ENCODE results near the gene KCNMB2.

The KCNMB2 gene

DNA sequence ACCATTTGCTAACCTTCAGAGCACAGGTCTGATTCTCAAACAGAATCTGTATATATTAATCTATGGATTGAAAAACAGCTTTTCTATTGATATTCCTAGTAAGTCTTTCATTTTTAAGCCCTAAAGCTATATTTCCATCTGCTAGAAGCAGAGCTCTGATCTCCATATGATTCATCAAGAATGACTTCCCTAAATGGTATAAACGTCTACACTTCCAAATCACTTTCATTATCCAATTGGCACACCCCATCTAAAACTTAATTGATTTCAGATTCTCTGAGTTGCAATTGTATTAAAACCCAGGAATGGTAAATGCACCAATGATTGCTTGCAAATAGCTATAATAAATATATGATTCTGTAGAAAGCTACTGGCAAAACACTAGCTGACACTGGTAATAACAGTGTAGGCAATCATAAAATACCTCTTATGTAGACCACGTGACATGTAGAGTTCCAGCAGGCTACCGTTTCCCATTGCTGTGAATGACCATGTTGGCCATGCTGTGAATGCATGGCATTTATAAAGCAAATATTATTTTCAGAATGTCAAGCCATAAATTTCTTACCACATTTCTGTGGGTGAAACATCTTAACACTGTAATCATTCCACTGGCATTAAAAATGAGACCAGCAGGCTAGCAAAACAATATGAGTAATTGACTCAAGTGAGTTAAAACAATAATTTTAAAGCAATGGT, 309.3 kb downstream of the KCNMB2 start:
- ChIA-PET CTCF (no interaction called here), POLR2A (no interaction called here)
- TF ChIP-seq CTBP1 (IDR thresholded peaks at IDR 0.05; ENCODE audit: borderline replicate concordance) = no peak
- no peak for TF ChIP-seq L3MBTL2 (conservative IDR thresholded peaks at IDR 0.05)
- TF ChIP-seq SP1 (IDR thresholded peaks at IDR 0.05) = no peak
- TF ChIP-seq SUZ12 (IDR thresholded peaks at IDR 0.05) = no peak
- TF ChIP-seq FOXK2 (IDR thresholded peaks at IDR 0.05) = no peak
- TF ChIP-seq LEF1 (IDR thresholded peaks at IDR 0.05; ENCODE audit: borderline replicate concordance) = no peak
- no peak for TF ChIP-seq ZNF384 (IDR thresholded peaks at IDR 0.05)
- no peak for TF ChIP-seq ELF4 (IDR thresholded peaks at IDR 0.05)
- TF ChIP-seq ARNT (IDR thresholded peaks at IDR 0.05) = no peak
- TF ChIP-seq, protein P1, sequence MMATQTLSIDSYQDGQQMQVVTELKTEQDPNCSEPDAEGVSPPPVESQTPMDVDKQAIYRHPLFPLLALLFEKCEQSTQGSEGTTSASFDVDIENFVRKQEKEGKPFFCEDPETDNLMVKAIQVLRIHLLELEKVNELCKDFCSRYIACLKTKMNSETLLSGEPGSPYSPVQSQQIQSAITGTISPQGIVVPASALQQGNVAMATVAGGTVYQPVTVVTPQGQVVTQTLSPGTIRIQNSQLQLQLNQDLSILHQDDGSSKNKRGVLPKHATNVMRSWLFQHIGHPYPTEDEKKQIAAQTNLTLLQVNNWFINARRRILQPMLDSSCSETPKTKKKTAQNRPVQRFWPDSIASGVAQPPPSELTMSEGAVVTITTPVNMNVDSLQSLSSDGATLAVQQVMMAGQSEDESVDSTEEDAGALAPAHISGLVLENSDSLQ (IDR thresholded peaks at IDR 0.05) = no peak
- no peak for TF ChIP-seq BHLHE40 (IDR thresholded peaks at IDR 0.05; ENCODE audit: borderline replicate concordance)
- no peak for TF ChIP-seq FOXA1 (IDR thresholded peaks at IDR 0.05)
- no peak for DNase-seq (ENCODE audit: extremely low spot score)

DNA sequence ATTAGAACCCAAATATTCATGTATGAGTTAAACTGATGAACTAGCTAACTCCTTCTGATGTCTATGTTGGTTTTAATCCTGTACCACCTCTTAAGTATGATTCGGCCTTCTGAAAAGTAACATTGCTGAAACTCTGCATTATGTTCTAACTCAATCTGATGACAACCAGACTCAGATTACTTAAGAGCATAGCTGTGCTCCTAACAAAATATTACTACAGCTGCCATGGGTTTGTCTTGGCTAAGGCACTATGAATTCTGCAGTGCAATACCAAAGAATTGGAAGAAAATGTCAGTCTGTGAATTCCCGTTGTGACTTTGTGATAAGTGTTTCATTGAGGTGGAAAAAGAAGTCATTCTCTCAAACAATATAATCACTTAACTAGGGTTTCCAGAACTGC, 311.0 kb downstream of the KCNMB2 start:
- ChIA-PET CTCF (no interaction called here), POLR2A (no interaction called here)
- TF ChIP-seq, protein P1 (IDR thresholded peaks at IDR 0.05) = no peak
- TF ChIP-seq BHLHE40 (IDR thresholded peaks at IDR 0.05; ENCODE audit: borderline replicate concordance) (no peak), FOXA1 (IDR thresholded peaks at IDR 0.05) (no peak), TARDBP (IDR thresholded peaks at IDR 0.05) (no peak), SUZ12 (IDR thresholded peaks at IDR 0.05) (no peak), ELF4 (IDR thresholded peaks at IDR 0.05) (no peak)
- no peak for DNase-seq (ENCODE audit: extremely low spot score)

- POLR2A ChIA-PET = no interaction called here
- no peak for TF ChIP-seq ZNF384 (IDR thresholded peaks at IDR 0.05)
- TF ChIP-seq BHLHE40 (IDR thresholded peaks at IDR 0.05; ENCODE audit: borderline replicate concordance) = no peak
- no peak for TF ChIP-seq FOXA1 (IDR thresholded peaks at IDR 0.05)
- no peak for TF ChIP-seq L3MBTL2 (conservative IDR thresholded peaks at IDR 0.05)
- no peak for TF ChIP-seq NFRKB (IDR thresholded peaks at IDR 0.05)
- no peak for TF ChIP-seq FOXK2 (IDR thresholded peaks at IDR 0.05)
- TF ChIP-seq LEF1 (IDR thresholded peaks at IDR 0.05; ENCODE audit: borderline replicate concordance) = no peak
- no peak for TF ChIP-seq TARDBP (IDR thresholded peaks at IDR 0.05)
- no peak for TF ChIP-seq SUZ12 (IDR thresholded peaks at IDR 0.05)
- TF ChIP-seq FOXM1 (IDR thresholded peaks at IDR 0.05; ENCODE audit: borderline replicate concordance) = no peak
- no peak for TF ChIP-seq ARNT (IDR thresholded peaks at IDR 0.05)
- TF ChIP-seq ELF4 (IDR thresholded peaks at IDR 0.05) = no peak
- TF ChIP-seq, protein P1 (IDR thresholded peaks at IDR 0.05) = no peak
- no peak for TF ChIP-seq SP1 (IDR thresholded peaks at IDR 0.05)
- TF ChIP-seq HDGF (IDR thresholded peaks at IDR 0.05; ENCODE audit: borderline replicate concordance) = no peak
- no peak for TF ChIP-seq CTBP1 (IDR thresholded peaks at IDR 0.05; ENCODE audit: borderline replicate concordance)
- CTCF ChIA-PET = no interaction called here
- DNase-seq (ENCODE audit: extremely low spot score) = no peak
These were observed 313.1 kb downstream of the KCNMB2 start for GRCh38 chr3:178849199-178849910.

DNA sequence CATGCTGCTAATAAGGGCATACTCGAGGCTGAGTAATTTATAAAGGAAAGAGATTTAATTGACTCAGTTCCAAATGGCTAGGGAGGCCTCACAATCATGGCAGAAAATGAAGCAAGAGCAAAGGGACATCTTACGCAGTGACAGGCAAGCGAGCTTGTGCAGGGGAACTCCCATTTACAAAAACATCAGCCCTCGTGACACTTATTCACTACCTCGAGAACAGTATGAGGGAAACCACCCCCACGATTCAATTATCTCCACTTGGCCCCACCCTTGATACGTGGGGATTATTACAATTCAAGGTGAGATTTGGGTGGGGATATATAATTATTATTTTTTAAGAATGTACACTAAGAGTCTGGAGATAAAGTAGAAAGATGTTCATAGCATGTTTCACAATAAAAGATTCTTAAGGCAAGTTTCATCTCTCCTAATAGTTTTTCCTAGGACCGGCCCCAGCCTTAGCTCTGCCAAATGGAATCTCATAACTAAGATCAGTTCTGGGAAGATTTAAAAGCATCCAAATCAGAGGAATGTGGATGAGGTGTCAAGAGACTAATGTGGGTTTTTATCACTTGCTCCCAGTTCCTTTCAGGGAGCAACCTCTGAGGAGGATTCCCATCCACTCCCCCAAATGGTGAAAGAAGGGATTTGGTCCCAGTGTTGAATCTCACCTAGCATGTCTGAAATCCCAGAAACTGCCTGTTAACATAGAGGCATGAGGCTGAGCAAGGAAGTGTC, 314.4 kb downstream of the KCNMB2 start:
- CTCF ChIA-PET = no interaction called here

More for the DNA sequence above, 314.4 kb downstream of the KCNMB2 start:
- no peak for DNase-seq (ENCODE audit: extremely low spot score)
- POLR2A ChIA-PET = no interaction called here
- TF ChIP-seq FOXM1 (IDR thresholded peaks at IDR 0.05; ENCODE audit: borderline replicate concordance) = no peak
- no peak for TF ChIP-seq FOXK2 (IDR thresholded peaks at IDR 0.05)
- TF ChIP-seq CTBP1 (IDR thresholded peaks at IDR 0.05; ENCODE audit: borderline replicate concordance) = no peak
- no peak for TF ChIP-seq L3MBTL2 (conservative IDR thresholded peaks at IDR 0.05)
- no peak for TF ChIP-seq SUZ12 (IDR thresholded peaks at IDR 0.05)
- TF ChIP-seq HDGF (IDR thresholded peaks at IDR 0.05; ENCODE audit: borderline replicate concordance) = no peak
- no peak for TF ChIP-seq LEF1 (IDR thresholded peaks at IDR 0.05; ENCODE audit: borderline replicate concordance)
- TF ChIP-seq BHLHE40 (IDR thresholded peaks at IDR 0.05; ENCODE audit: borderline replicate concordance) = no peak
- TF ChIP-seq SP1 (IDR thresholded peaks at IDR 0.05) = no peak
- TF ChIP-seq NFRKB (IDR thresholded peaks at IDR 0.05) = no peak
- TF ChIP-seq FOXA1 (IDR thresholded peaks at IDR 0.05) = no peak
- TF ChIP-seq ARNT (IDR thresholded peaks at IDR 0.05) = no peak
- TF ChIP-seq, protein P1 (IDR thresholded peaks at IDR 0.05) = no peak
- TF ChIP-seq ELF4 (IDR thresholded peaks at IDR 0.05) = no peak
- no peak for TF ChIP-seq TARDBP (IDR thresholded peaks at IDR 0.05)
- TF ChIP-seq ZNF384 (IDR thresholded peaks at IDR 0.05) = no peak

Data from HEK293T (cell line).